ENCODE results near the gene HIPK3. TPM values are rescaled to one million over a fixed set of nuclear protein-coding genes. Genes with fewer than 3 reads are reported as not detected.
A peak's percentile ranks its signal among the peaks of the same experiment; 100 is the strongest.
"Not testable (repeated sequence)": the region's sequence is repeated elsewhere in the genome, so short reads cannot be mapped to it uniquely, and the experiment has no call there.

HIPK3 gene
- 18.9 and 23.0 TPM in 2 replicates for total RNA-seq (2014; rRNA removed; shearing (Covaris generic))

DNA sequence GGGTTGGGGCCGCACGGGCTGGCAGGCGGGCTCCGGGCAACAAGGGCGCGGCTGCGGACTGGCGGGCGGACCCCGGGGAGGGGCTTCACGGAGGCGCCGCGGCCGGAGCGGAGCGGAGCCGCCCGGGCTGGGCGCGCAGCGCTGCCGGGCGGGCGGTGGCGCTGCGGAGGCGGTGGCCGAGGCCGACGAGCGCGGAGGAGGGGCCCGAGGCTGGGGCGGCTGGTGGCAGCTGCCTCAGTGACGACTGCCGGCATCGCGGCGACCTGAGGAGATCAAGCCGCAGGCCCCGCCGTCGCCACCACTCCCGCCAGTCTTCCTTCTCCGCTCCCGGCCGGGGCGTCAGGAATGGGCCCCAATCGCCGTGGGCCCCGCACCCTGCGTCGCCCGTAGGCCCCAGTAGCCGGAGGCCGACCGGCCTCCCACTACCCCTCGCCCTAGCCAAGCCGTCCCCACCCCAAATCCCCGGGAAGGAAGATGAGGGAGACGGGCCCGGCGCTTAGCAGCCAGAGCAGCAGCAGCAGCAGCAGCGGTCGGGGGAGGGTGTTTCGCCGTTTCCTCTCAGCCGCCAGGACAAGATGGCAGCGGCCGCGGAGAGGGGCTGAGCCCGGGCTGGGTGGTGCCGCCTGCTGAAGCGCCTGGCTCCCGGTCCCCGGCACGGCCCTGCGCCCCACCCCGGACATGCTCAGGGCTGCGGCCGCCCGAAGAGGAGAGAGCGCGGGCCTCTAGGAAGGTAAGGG lies at the start of gene HIPK3:
Gene HIPK3 (plus strand): TSS at position 222 of the 737 bp plus-strand sequence.
- DNase-seq = peak; percentile 94
- Histone ChIP-seq H3K36me3 (replicated peaks; ENCODE audit: control insufficient read depth, insufficient read depth, low read length) (no peaks in the 10 kb centered on the region), H3K4me3 (ENCODE audit: insufficient read depth, low read depth, low read length) (peak within 1 kb of the TSS; percentile 96), H3K27me3 (ENCODE audit: control insufficient read depth, insufficient read depth, low read length) (no peaks in the 10 kb centered on the region)

DNA sequence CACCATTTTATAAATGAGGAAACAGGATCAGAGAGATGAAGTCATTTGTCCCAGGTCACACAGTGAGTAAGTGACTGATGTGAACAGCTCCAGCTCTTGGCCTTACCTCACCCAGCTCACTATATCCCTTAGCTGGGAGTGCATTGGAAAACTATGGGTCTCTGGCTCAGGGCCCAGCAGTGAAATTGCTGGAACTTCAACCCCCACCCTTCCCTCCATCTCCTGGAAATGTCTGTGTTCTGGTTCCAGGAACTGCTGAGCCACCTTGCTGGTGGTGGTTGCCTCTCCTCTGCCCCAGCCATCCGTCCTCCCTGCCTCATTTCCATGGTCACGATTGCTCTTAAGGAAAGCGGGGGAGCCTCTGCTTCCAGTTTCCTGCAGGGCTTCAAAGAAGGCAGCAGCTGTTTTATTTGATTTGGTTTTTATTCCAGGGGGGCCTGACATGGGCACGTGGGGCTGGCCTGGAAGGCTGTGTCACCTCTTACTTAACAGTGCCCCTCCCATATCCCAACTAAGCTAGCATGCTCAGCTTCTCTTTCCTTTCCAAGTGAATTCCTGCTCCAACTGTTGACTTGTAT lies 49.7 kb upstream of the HIPK3 start:
- Histone ChIP-seq H3K27me3 (ENCODE audit: control insufficient read depth, insufficient read depth, low read length) (no peaks in the 10 kb centered on the region), H3K36me3 (replicated peaks; ENCODE audit: control insufficient read depth, insufficient read depth, low read length) (no peaks in the 10 kb centered on the region), H3K4me3 (ENCODE audit: insufficient read depth, low read depth, low read length) (no peak overlapping the region)
- DNase-seq = no peak

DNA sequence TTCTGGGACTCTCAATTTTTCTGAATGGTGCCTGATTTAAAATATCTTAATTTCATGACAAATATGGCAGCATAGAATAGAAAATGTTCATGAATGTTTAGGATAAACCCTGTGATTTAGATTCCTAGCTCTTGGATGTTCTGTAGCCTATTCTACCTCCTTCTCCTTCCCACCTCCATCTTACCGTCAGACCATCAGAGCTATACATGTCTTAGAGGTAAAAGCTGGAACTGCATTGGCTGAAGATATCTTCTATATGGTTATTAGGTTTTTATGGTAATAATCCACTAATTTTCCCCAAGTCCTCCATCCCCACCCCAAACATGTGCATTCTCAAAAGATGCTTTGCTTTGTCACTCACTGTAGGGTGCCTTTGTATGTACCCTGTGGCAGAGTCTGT lies 49.0 kb upstream of the HIPK3 start:
- Histone ChIP-seq H3K4me3 (ENCODE audit: insufficient read depth, low read depth, low read length) (no peak overlapping the region), H3K36me3 (replicated peaks; ENCODE audit: control insufficient read depth, insufficient read depth, low read length) (no peaks in the 10 kb centered on the region), H3K27me3 (ENCODE audit: control insufficient read depth, insufficient read depth, low read length) (no peaks in the 10 kb centered on the region)
- DNase-seq = no peak

DNA sequence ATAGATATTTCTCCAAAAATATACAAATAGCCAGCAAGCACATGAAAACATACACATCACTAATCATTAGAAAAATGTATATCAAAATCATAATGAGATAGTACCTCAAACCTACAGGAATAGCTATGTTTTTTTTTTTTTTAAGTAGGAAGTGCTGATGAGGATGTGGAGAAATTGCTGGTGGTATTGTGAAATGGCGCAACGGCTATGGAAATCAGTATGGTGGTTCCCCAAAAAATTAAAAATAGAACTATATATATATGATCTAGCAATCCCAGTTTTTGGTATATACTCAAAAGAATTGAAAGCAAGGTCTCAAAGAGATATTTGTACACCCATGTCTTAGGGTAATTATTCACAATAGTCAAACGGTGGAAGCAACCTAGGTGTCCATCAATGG lies 46.0 kb upstream of the HIPK3 start:
- no peak for DNase-seq
- no peaks in the 10 kb centered on the region for H3K27me3 ChIP-seq (ENCODE audit: control insufficient read depth, insufficient read depth, low read length)
- no peaks in the 10 kb centered on the region for H3K36me3 ChIP-seq (replicated peaks; ENCODE audit: control insufficient read depth, insufficient read depth, low read length)
- no peak overlapping the region for H3K4me3 ChIP-seq (ENCODE audit: insufficient read depth, low read depth, low read length)

DNA sequence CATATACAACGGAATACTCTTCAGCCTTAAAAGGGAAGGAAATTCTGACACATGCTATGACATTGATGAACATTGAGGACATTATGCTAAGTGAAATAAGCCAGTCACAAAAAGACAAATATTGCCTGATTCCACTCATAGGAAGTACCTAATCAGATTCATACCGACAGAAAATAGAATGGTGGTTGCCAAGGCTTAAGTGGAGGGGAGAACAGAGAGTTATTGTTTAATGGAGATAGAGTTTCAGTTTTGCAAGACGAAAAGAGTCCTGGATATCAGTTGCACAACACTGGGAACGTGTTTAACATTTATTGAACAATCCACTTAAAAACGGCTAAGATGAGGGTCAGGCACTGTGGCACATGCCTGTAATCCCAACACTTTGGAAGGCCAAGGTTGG lies 45.6 kb upstream of the HIPK3 start:
- no peaks in the 10 kb centered on the region for H3K27me3 ChIP-seq (ENCODE audit: control insufficient read depth, insufficient read depth, low read length)
- H3K4me3 ChIP-seq (ENCODE audit: insufficient read depth, low read depth, low read length) = no peak overlapping the region
- DNase-seq = no peak
- no peaks in the 10 kb centered on the region for H3K36me3 ChIP-seq (replicated peaks; ENCODE audit: control insufficient read depth, insufficient read depth, low read length)

DNA sequence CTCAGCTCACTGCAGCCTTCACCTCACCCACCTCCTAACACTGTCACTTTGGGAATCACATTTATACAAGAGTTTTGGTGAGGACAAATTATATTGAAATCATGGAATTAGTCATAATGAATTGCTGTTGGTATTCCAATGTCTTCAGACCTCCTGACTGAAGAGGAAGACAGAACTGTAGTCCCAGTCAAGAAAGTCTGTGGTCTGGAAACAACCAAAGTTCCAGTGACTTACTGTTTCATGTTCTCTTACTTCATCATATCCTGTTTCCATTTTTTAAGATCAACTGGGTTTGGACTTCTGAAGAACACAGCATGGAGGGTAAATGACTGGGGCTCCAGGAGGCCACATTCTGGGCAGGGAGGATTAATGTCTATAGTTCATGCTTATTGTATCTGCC lies 43.0 kb upstream of the HIPK3 start:
- DNase-seq = no peak
- H3K27me3 ChIP-seq (ENCODE audit: control insufficient read depth, insufficient read depth, low read length) = no peaks in the 10 kb centered on the region

DNA sequence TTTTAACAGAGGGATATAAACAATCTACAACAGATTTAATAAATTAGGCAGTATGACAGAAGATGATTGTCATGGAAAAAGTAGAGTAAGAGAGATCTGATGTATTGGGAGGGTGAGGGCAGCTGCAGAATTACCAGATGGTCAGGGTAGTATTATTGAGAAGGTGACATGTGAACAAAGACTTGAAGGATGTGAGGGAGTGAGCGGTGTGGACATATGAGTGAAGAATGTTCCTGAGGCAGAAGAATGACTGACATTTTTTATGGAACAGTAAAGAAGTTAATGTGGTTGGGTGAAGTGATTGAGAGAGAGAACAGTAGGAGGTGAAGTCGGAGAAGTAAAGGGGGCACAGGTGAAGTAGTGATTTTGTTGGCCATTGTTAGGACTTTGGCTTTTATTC lies 42.4 kb upstream of the HIPK3 start:
- no peak for DNase-seq
- Histone ChIP-seq H3K27me3 (ENCODE audit: control insufficient read depth, insufficient read depth, low read length) (no peaks in the 10 kb centered on the region), H3K36me3 (replicated peaks; ENCODE audit: control insufficient read depth, insufficient read depth, low read length) (no peaks in the 10 kb centered on the region), H3K4me3 (ENCODE audit: insufficient read depth, low read depth, low read length) (no peak overlapping the region)

More for the DNA sequence above, 43.0 kb upstream of the HIPK3 start:
- H3K4me3 ChIP-seq (ENCODE audit: insufficient read depth, low read depth, low read length) = no peak overlapping the region
- no peaks in the 10 kb centered on the region for H3K36me3 ChIP-seq (replicated peaks; ENCODE audit: control insufficient read depth, insufficient read depth, low read length)

DNA sequence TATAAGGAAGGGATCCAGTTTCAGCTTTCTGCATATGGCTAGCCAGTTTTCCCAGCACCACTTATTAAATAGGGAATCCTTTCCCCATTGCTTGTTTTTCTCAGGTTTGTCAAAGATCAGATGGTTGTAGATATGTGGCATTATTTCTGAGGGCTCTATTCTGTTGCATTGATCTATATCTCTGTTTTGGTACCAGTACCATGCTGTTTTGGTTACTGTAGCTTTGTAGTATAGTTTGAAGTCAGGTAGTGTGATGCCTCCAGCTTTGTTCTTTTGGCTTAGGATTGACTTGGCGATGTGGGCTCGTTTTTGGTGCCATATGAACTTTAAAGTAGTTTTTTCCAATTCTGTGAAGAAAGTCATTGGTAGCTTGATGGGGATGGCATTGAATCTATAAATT lies 40.5 kb upstream of the HIPK3 start:
- DNase-seq; H3K27me3 ChIP-seq (ENCODE audit: control insufficient read depth, insufficient read depth, low read length); H3K36me3 ChIP-seq (replicated peaks; ENCODE audit: control insufficient read depth, insufficient read depth, low read length); H3K4me3 ChIP-seq (ENCODE audit: insufficient read depth, low read depth, low read length): not testable (repeated sequence)

DNA sequence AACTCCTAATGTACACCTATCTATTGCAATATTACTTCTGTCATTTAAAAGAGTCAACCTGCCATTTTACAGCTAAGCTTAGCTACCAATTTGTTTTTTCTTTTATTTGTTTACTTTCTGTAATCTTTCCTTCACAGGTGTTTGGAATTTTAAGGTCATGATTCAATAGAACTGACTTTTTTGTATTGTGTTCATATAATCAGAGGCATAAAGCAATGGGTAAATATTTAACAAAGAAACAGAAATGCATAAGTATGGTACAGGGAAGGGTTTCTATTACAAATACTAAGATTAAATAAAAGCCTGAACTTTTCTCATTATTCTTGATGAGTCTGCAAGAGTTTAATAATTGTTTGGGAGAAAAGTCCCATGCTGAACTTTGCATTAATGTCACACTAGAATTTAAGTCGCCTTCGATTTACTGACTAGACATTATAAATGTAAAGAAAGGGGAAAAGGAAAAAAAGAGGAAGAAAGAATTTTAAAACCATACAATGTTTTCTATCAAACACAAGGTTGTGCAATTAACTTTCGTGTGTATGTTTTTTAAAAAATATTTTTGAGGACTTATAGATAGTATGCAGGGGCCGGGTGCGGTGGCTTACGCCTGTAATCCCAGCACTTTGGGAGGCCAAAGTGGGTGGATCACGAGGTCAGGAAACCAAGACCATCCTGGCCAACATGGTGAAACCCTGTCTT lies 35.0 kb upstream of the HIPK3 start:
- DNase-seq = no peak
- Histone ChIP-seq H3K36me3 (replicated peaks; ENCODE audit: control insufficient read depth, insufficient read depth, low read length) (no peaks in the 10 kb centered on the region), H3K27me3 (ENCODE audit: control insufficient read depth, insufficient read depth, low read length) (no peaks in the 10 kb centered on the region), H3K4me3 (ENCODE audit: insufficient read depth, low read depth, low read length) (no peak overlapping the region)

DNA sequence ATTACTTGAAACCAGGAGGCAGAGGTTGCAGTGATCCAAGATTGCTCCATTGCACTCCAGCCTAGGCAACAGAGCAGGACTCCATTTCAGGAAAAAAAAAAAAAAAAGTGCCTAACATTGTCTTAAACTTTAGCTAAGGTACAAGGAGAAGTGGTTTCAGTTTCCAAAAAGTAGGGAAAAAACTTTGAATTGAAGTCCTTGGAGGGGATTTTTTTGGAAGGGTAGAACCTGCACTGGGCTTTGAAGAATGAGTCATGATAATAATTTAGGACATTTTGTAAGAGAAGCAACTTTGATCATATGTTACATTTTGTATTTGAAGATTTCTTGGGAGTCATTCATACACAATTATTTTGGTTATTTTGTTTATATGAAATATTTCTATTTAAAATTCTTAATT lies 31.8 kb upstream of the HIPK3 start:
- H3K36me3 ChIP-seq (replicated peaks; ENCODE audit: control insufficient read depth, insufficient read depth, low read length) = no peaks in the 10 kb centered on the region
- no peak for DNase-seq
- H3K4me3 ChIP-seq (ENCODE audit: insufficient read depth, low read depth, low read length) = no peak overlapping the region

DNA sequence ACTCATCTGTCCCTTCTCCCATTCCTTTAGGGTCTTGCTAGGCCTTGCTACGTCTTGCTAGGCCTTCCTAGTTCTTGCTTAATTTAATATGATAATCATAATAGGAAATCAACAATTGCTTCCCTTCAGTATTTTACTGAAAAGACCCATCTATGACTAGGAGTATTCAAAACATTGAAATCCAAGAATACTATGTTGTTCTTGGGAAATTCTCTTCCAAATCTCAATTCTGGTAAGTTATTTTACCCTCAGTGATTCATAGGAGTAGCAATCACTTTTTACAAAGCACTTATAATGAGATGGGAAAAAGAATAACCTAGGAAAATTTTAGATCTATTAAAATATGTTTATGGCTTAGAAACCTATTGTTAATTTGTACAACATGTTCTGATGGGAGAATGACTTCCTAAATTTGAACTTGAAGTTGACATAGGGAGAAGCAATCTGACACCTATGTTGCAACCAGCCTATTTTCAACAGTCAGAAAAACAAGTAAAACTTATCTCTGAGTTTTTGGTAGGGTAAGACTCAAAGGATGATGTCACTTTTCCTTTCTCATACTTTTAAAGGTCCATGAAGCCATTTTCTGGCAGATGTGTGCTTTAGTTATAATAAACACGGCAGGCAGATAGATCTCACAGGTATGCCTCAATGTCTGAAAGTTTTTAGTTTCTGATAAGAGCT lies 29.5 kb upstream of the HIPK3 start:
- no peak for DNase-seq
- H3K27me3 ChIP-seq (ENCODE audit: control insufficient read depth, insufficient read depth, low read length) = no peaks in the 10 kb centered on the region
- H3K4me3 ChIP-seq (ENCODE audit: insufficient read depth, low read depth, low read length) = no peak overlapping the region
- H3K36me3 ChIP-seq (replicated peaks; ENCODE audit: control insufficient read depth, insufficient read depth, low read length) = no peaks in the 10 kb centered on the region

More for the DNA sequence above, 31.8 kb upstream of the HIPK3 start:
- H3K27me3 ChIP-seq (ENCODE audit: control insufficient read depth, insufficient read depth, low read length) = no peaks in the 10 kb centered on the region

DNA sequence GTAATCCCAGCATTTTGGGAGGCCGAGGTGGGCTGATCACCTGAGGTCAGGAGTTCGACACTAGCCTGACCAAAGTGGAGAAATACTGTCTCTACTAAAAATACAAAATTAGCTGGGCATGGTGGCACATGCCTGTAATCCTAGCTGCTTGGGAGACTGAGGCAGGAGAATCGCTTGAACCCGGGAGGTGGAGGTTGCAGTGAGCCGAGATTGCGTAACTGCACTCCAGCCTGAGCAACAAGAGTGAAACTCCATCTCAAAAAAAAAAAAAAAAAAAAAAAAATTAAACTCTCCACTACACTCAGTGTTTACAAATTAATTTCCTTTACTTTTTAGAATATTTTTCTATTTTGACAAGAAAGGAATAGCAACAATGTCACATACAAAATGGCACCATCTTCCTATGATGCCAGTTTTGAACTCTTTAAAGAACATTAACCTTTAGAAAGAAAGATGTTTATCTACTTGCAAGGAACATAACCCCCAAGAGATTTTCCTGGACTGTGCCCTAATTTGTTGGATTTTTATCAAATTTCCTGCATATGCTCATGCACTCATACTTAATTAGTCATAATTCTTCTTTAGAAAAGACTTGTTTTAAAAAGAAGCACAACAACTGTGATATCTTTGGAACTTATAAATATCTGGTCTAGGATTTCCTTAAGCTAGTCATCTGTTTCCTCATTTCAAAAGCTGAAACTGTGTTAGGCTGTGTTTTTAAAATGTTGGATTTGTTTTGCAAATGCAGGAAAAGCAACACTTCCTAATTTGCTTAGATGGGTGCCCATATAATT lies 22.6 kb upstream of the HIPK3 start:
- Histone ChIP-seq H3K36me3 (replicated peaks; ENCODE audit: control insufficient read depth, insufficient read depth, low read length) (no peaks in the 10 kb centered on the region), H3K4me3 (ENCODE audit: insufficient read depth, low read depth, low read length) (no peak overlapping the region), H3K27me3 (ENCODE audit: control insufficient read depth, insufficient read depth, low read length) (no peaks in the 10 kb centered on the region)
- DNase-seq = no peak

DNA sequence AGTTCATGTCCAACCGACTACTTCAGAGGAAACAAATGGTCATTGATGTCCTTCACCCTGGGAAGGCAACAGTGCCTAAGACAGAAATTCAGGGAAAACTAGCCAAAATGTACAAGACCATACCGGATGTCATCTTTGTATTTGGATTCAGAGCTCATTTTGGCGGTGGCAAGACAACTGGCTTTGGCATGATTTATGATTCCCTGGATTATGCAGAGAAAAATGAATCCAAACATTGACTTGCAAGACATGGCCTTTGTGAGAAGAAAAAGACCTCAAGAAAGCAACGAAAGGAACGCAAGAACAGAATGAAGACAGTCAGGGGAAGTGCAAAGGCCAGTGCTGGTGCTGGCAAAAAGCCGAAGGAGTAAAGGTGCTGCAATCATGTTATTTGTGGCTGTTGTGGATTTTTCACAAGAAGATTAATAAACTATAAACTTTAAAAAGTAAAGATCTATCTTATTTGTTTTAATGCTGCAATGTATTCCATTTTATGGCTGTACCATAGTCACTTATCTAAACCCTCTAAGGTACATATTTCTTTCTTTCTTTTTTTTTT lies 20.1 kb upstream of the HIPK3 start:
- Histone ChIP-seq H3K36me3 (replicated peaks; ENCODE audit: control insufficient read depth, insufficient read depth, low read length) (no peaks in the 10 kb centered on the region), H3K27me3 (ENCODE audit: control insufficient read depth, insufficient read depth, low read length) (no peaks in the 10 kb centered on the region), H3K4me3 (ENCODE audit: insufficient read depth, low read depth, low read length) (no peak overlapping the region)
- DNase-seq = no peak

DNA sequence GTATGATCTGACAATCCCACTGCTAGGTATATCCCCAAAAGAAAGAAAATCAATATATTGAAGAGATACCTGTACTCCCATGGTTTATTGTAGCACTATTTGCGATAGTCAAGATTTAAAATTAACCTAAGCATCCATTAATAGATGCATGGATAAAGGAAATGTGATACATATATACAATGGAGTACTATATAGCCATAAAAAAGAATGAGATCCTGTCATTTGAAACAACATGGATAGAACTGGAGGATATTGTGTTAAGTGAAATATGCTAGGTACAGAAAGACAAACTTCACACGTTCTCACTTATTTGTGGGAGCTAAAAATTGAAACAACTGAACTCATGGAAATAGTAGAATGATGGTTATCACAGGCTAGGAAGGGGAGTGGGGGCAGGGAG lies 14.6 kb upstream of the HIPK3 start:
- Histone ChIP-seq H3K27me3 (ENCODE audit: control insufficient read depth, insufficient read depth, low read length) (no peaks in the 10 kb centered on the region), H3K4me3 (ENCODE audit: insufficient read depth, low read depth, low read length) (no peak overlapping the region), H3K36me3 (replicated peaks; ENCODE audit: control insufficient read depth, insufficient read depth, low read length) (no peaks in the 10 kb centered on the region)
- DNase-seq = no peak

All from H7 (cell line).